Measurements from ENCODE around the gene PTBP1. TPM values are rescaled to one million over a fixed set of nuclear protein-coding genes. Genes with fewer than 3 reads are reported as not detected.

Gene PTBP1
- total and polyA plus RNA-seq, 2 donors (not counting 3 experiments of a cell fraction or from before 2014, with no cell fraction given), result 382 to 623 TPM

DNA sequence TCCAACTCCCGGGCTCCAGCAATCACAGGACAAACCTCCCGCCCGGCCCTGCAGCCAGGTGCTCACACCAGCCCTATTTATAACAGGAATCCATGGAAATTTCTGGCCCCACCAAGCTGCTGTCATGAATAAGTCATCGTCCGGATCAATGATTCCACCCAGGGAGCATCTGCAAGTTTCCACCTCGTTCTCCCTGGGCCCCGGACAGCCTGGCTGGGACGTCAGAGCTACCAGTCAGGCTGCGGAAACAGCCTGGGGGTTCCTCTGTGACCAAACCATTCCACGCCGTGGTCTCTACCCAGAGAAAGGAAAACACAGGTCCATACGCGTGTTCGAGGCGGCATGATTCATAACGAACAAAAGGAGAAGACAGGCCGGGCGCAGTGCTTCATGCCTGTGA is 20.7 kb upstream of the PTBP1 start:
- Histone ChIP-seq H2AFZ (ENCODE audit: low read depth, low read length) (no peak overlapping the region), H3K79me2 (ENCODE audit: control insufficient read depth, insufficient read depth, low read length) (peaks cover 4% of the 10 kb centered on the region), H3K27ac (ENCODE audit: insufficient read depth, low read depth, low read length) (no peak overlapping the region), H3K4me1 (ENCODE audit: control insufficient read depth, extremely low read depth, insufficient read depth, low read length) (peaks cover 6% of the 10 kb centered on the region), H3K9ac (replicated peaks; ENCODE audit: extremely low read depth, insufficient read depth, low read length) (no peak overlapping the region), H4K20me1 (replicated peaks; ENCODE audit: control insufficient read depth, extremely low read depth, insufficient read depth, low read length) (no peaks in the 10 kb centered on the region), H3K9me1 (replicated peaks; ENCODE audit: control insufficient read depth, extremely low read depth, insufficient read depth, low read length) (no peaks in the 10 kb centered on the region), H3K27me3 (ENCODE audit: control insufficient read depth in 2 of 2, insufficient read depth in 2 of 2, low read length in 2 of 2) (no peaks in the 10 kb centered on the region), H3K4me3 (replicated peaks in 1 of 3; ENCODE audit: insufficient read depth in 1 of 3, low read depth in 1 of 3, low read length in 3 of 3) (no peak overlapping the region), H3K4me2 (ENCODE audit: insufficient read depth, low read length) (no peak overlapping the region), H3K36me3 (ENCODE audit: control insufficient read depth in 2 of 2, extremely low read depth in 1 of 2, insufficient read depth in 2 of 2, low read length in 2 of 2) (no peaks in the 10 kb centered on the region), H3K9me3 (replicated peaks; ENCODE audit: control insufficient read depth, insufficient read depth, low read length) (no peaks in the 10 kb centered on the region)
- intact Hi-C loops (cut with micrococcal nuclease) (no loop called here), dilution Hi-C loops (cut with MboI; ENCODE audit: extremely low pct_ligation_motif_present, low sequenced_read_pairs) (no loop called here)
- POLR2A ChIA-PET, result no interaction called here
- TF ChIP-seq, protein P1, sequence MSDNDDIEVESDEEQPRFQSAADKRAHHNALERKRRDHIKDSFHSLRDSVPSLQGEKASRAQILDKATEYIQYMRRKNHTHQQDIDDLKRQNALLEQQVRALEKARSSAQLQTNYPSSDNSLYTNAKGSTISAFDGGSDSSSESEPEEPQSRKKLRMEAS (IDR thresholded peaks at IDR 0.05; ENCODE audit: insufficient read depth, insufficient read length), result no peak
- TF ChIP-seq, protein P2, sequence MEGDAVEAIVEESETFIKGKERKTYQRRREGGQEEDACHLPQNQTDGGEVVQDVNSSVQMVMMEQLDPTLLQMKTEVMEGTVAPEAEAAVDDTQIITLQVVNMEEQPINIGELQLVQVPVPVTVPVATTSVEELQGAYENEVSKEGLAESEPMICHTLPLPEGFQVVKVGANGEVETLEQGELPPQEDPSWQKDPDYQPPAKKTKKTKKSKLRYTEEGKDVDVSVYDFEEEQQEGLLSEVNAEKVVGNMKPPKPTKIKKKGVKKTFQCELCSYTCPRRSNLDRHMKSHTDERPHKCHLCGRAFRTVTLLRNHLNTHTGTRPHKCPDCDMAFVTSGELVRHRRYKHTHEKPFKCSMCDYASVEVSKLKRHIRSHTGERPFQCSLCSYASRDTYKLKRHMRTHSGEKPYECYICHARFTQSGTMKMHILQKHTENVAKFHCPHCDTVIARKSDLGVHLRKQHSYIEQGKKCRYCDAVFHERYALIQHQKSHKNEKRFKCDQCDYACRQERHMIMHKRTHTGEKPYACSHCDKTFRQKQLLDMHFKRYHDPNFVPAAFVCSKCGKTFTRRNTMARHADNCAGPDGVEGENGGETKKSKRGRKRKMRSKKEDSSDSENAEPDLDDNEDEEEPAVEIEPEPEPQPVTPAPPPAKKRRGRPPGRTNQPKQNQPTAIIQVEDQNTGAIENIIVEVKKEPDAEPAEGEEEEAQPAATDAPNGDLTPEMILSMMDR (IDR thresholded peaks at IDR 0.05; ENCODE audit: extremely low read depth in 1 of 2, insufficient read depth in 1 of 2, low read depth in 1 of 2, low read length in 2 of 2), result no peak
- TF ChIP-seq MYC (IDR thresholded peaks at IDR 0.05; ENCODE audit: low read depth, low read length), result no peak
- TF ChIP-seq JUN (IDR thresholded peaks at IDR 0.05; ENCODE audit: borderline replicate concordance, insufficient read depth, insufficient read length, low read depth), result no peak
- TF ChIP-seq GATA2 (IDR thresholded peaks at IDR 0.05; ENCODE audit: insufficient read depth, insufficient read length, low read depth, low read length), result no peak
- TF ChIP-seq FOS (IDR thresholded peaks at IDR 0.05; ENCODE audit: borderline replicate concordance, insufficient read depth, low read length), result no peak
- TF ChIP-seq POLR2A (IDR thresholded peaks at IDR 0.05; ENCODE audit: low read depth, low read length), result no peak
- TF ChIP-seq EZH2 (IDR thresholded peaks at IDR 0.05; ENCODE audit: borderline replicate concordance, low read depth, low read length, severe bottlenecking), result no peak
- no peak for TF ChIP-seq POLR2AphosphoS5 (IDR thresholded peaks at IDR 0.05; ENCODE audit: insufficient read depth, low read depth, low read length)
- DNase-seq (ENCODE audit: low read depth, low spot score) (no peak), FAIRE-seq (no peak)
- CTCF ChIA-PET, result no interaction called here
- BruUV-seq (replicated peaks), result no TSS peak

Data from endothelial cell of umbilical vein (primary cell).